NCI-H1436 (cell line): ENCODE results near the gene FAM153A.
"Not testable (repeated sequence)": the region's sequence is repeated elsewhere in the genome, so short reads cannot be mapped to it uniquely, and the experiment has no call there.

Experiments
- DNase-seq: peaks from one replicate; lab custom pipeline; 2025; lab: John Stamatoyannopoulos, UW

FAM153A gene

DNA sequence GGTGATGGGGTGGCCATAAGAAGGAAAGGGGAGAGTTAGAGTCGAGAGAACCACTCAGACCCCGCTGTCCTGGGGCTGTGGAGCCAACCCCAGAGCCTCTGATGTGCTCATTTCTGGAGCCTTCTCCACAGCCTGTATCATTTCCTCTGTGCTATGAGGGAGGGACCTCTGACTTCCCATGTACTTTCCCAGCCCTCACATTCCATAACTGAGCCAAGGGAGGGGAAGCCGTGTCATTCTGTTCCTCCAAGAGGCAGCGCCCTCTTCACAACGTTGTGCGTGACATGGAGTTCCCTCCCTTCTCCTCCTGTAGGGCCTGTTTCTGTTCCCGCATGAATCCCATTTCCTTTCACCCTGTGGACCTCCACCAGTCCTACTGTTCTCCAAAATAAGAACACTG lies 57.8 kb downstream of the FAM153A start:
- not testable (repeated sequence) for DNase-seq

DNA sequence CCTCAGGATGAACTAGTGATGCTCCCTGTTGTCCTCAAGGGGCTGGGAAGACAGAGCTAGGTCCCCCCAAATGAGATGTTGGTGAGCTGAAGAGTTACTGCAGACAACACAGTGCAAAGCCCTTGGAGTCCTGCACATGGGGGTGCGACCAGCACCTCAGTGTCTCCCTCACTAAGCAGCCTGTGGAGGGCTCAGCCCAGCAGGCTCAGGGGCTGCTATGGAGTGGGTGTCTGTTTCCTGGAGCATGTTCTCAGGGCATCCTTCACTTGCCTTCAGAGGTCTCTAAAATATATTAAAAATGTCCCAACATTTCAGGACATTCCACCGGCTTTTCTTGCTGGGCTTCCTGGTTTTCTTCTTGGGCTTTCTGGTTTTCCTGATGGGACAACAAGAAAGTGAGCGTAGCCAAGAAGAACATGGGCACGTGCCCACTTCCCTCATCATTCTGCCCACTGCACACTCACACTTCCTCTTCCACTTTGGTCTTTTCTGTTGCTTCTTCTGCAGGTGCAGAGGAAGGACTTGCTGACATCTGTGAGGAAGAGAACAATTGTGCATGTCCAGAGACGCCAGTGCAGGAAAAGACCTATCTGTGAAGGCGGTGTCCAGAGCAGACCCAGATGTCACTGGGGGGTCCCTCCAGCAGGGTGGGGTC lies 58.7 kb downstream of the FAM153A start:
- DNase-seq: not testable (repeated sequence)

DNA sequence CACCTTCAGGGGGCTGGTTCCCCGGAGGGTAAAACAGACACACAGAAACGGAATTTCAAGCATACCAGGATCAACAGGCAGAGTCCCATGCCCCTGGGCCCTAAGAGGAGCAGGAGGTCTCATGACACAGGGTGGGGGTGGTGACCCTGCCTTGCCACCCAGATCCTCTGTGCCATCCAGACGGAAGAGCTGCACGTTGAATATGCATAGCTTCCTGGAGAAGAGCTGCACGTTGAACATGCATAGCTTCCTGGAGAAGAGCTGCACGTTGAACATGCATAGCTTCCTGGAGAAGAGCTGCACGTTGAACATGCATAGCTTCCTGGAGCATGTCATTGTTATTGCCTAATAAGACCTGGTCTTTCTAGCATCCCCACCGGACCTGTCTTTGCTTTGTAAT lies 59.9 kb downstream of the FAM153A start:
- DNase-seq: not testable (repeated sequence)

DNA sequence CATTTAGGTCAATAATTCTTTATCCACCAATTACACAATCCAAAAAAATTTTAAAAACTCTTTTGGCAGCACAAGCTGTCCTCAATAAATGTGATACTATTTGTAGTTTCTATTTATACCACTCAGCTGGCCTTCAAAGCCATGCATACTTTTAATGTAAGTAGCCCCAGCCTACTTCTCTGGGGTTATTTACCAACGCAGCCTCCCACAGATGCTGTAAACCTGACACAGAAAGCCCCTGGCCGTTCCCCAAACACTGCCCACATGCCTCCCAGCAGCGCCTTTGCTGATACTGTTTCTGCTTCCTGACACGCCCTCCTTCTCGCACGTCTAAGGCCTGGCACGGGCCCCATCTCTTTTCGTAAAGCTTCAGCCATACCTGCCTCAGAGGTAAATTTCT lies 62.7 kb downstream of the FAM153A start:
- DNase-seq: not testable (repeated sequence)

DNA sequence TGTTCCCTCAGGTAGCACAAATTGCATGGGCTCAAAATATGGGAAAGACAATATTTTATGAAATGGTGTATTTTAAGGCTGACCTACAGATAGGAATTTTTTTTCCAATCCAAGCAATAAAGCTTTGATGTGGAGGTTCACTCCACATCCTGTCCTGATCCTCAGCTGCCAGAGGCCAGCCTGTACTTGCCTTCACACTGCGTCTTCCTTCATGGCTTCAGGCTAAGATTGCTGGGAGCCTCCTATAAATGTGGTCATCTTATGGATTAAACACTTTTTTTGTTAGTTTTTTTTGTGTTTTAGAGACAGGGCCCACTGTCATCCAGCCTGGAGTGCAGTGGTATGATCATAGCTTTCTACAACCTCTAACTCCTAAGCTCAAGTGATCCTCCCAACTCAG lies 67.3 kb downstream of the FAM153A start:
- not testable (repeated sequence) for DNase-seq

DNA sequence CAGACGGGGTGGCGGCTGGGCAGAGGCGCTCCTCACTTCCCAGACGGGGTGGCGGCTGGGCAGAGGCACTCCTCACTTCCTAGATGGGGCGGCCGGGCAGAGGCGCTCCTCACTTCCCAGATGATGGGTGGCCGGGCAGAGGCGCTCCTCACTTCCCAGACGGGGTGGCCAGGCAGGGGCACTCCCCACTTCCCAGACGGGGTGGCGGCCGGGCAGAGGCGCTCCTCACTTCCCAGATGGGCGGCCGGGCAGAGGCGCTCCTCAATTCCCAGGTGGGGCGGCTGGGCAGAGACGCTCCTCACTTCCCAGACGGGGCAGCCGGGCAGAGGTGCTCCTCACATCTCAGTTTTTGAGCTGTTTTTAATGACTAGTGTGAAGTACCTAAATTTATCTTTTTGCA lies 86.6 kb downstream of the FAM153A start:
- DNase-seq: not testable (repeated sequence)

DNA sequence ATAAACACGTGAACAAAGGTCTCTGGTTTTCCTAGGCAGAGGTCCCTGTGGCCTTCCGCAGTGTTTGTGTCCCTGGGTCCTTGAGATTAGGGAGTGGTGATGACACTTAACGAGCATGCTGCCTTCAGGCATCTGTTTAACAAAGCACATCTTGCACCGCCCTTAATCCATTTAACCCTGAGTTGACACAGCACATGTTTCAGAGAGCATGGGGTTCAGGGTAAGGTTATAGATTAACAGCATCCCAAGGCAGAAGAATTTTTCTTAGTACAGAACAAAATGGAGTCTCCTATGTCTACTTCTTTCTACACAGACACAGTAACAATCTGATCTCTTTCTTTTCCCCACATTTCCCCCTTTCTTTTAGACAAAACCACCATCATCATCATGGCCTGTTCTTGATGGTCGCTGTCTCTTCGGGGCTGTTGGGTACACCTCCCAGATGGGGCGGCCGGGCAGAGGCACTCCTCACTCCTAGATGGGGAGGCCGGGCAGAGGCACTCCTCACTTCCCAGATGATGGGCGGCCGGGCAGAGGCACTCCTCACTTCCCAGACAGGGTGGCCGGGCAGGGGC lies 87.3 kb downstream of the FAM153A start:
- DNase-seq: not testable (repeated sequence)

DNA sequence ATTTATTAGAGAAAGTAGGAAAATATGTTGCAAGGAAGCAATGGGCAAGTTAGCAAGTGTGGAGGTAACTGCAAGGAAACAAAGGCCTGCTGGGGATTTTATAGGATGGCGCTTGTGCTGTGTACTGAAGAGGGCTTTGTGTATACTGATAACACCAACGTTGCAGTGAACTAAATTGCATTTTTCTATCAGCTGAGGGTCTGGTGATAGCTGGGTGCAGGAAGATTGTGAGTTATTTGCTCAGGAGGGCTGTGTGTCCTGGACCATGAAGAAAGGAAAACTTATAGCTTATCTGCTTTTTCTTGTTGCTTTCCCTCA lies 88.2 kb downstream of the FAM153A start:
- DNase-seq: not testable (repeated sequence)

DNA sequence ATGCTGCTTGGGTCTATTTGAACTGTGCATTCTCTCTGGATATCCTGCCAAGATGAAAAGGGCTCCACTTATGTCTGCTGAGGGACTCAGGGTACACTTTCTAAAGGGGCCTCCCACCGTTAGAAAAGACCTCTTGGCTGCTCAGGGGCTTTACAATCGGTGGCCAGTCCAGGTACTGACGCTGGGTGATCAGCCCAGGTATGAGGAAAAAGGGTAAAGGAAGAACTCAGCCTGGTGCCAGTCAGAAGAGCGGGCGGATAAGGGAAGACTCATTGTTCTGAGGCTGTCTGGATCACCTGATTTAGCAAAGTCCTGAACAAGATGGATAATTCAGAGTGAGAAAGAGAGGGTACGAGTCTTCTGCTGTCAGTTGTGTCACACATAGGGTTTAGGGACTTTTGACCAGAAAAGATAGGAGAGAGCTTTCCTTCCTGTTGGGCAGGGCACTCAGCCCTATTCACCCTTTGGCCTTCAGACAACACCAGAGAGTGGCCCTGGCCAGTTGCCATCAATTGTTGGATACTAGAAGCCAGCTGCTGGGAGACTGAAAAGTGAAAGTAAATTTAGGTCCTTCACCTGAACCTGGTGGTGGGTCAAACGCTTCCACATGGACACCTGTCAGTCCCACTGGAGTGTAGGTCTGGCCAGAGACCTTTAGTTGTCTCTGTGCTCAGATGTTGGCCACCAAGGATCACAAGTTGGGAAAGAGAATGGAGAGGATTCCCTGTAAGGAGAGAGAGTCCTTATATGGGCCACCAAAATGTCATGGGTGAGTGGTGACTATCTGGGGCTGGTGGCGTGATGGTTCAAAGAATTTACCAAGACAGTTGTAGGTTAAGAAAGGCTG lies 88.8 kb downstream of the FAM153A start:
- DNase-seq: not testable (repeated sequence)

DNA sequence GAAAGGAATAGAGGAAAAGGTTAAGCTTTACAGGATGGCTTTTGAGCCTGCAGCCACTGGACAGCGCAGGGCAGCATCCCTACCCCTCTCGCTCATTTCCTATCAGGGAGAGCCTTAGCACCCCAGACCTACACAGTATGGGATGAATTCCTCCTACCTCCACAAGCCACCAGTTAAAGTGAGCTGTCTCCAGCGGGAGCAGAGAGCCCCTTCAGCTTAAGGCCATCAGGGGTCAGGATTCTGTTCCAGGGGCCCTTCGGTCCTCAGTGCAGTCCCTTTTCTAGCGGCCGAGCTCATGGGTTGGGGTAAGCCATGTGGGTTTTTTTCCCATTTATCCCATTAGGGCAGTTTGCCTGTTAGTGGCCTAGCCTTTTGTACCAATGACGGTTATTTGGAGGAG lies 89.7 kb downstream of the FAM153A start:
- DNase-seq: not testable (repeated sequence)

DNA sequence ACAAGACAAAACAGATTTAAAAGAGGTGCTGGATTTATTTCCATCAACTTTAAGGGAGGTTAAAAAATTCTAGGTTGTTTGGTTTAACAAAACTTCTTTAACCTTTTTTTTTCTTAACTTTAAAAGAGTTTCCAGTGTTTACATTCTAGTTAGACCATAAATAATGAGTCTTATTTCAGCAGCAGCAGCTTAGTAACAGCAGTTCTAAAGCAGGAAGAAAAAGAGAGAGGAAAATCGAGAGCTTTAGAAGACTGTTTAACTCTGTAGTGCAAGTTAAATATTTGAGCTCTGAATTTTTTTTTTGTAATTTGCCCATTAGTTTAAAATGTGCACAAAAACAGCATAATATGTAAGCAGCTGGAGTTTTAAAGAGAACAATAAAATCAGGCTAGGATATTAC lies 90.2 kb downstream of the FAM153A start:
- not testable (repeated sequence) for DNase-seq

DNA sequence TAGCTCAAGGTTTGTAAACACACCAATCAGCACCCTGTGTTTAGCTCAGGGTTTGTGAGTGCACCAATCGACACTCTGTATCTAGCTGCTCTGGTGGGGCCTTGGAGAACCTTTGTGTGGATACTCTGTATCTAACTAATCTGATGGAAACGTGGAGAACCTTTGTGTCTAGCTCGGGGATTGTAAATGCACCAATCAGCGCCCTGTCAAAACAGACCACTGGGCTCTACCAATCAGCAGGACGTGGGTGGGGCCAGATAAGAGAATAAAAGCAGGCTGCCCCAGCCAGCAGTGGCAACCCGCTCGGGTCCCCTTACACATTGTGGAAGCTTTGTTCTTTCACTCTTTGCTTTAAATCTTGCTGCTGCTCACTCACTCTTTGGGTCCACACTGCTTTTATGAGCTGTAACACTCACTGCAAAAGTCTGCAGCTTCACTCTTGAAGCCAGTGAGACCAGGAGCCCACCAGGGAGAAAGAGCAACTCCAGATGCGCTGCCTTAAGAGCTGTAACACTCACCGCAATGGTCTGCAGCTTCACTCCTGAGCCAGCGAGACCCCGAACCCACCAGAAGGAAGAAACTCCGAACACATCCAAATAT lies 93.6 kb downstream of the FAM153A start:
- not testable (repeated sequence) for DNase-seq

DNA sequence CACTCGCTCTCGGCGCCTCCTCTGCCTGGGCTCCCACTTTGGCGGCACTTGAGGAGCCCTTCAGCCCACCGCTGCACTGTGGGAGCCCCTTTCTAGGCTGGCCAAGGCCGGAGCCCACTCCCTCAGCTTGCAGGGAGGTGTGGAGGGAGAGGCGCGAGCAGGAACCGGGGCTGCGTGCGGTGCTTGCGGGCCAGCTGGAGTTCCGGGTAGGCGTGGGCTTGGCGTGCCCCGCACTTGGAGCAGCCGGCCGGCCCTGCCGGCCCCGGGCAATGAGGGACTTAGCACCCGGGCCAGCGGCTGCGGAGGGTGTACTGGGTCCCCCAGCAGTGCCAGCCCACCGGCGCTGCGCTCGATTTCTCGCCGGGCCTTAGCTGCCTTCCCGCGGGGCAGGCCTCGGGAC lies 94.6 kb downstream of the FAM153A start:
- DNase-seq: not testable (repeated sequence)

DNA sequence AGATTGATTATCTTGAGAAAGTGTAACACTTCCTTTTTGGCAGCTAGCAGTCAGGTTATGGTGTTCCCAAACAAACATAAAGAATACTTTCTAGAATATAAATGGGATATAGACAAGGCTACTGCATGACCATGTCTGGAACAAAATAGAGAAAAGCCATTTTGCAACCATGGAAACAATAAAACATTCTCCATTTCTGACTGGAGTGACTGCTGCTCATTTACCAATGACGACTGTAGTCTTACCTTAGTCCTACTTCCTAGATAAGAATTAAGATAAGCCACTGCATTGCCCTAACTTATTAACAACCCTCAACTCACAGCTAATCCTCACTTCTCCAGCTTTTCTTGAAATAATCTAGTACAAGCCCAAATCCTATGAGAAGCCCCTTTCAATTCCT lies 100.8 kb downstream of the FAM153A start:
- not testable (repeated sequence) for DNase-seq
